A673 (cell line): ENCODE results near the gene ODAD2.

Experiments used
- CTCF ChIP-seq: fragments of 300-800, 200-600 bp; sonication (generic); conservative IDR thresholded peaks from 2 replicates; pipeline ENCODE4 v1.5.1; 2017; ENCODE audit warnings: low read depth, mild to moderate bottlenecking, antibody characterized with exemption, low read length, moderate library complexity, mixed read lengths
- EZH2 ChIP-seq: fragments of 200-600 bp; sonication (generic); IDR thresholded peaks from 2 replicates; pipeline ENCODE4 v1.6.1; 2017; ENCODE audit warnings: borderline replicate concordance, low read depth, mild to moderate bottlenecking, mixed read lengths, antibody characterized with exemption, low read length; ENCODE audit not compliant: poor library complexity, severe bottlenecking

- TF ChIP-seq CTCF (no peak), EZH2 (no peak)
Observed at GRCh38 chr10:27799046-27799445, 199.8 kb downstream of the ODAD2 start.
